ENCODE results near the gene HOMER1.
"Not testable (repeated sequence)": the region's sequence is repeated elsewhere in the genome, so short reads cannot be mapped to it uniquely, and the experiment has no call there.

The HOMER1 gene

GRCh38 chr5:79516986-79517385 is 3.1 kb upstream of the HOMER1 start:
- no peak for DNase-seq (ENCODE audit: low read depth)

- not testable (repeated sequence) for DNase-seq (ENCODE audit: low read depth)
Observed at GRCh38 chr5:79516331-79516730, 2.4 kb upstream of the HOMER1 start.

- peak; percentile 74 for DNase-seq (ENCODE audit: low read depth)
Observed at GRCh38 chr5:79514391-79515105, 614 bp upstream of the HOMER1 start.

GRCh38 chr5:79513308-79513703 is 628 bp downstream of the HOMER1 start:
- DNase-seq (ENCODE audit: low read depth) = peak; percentile 8

GRCh38 chr5:79512471-79513307 is 1.2 kb downstream of the HOMER1 start:
- DNase-seq (ENCODE audit: low read depth) = no peak

GRCh38 chr5:79512049-79512448 is 1.9 kb downstream of the HOMER1 start:
- DNase-seq (ENCODE audit: low read depth) = no peak

- DNase-seq (ENCODE audit: low read depth) = no peak
Observed at GRCh38 chr5:79510638-79511037, 3.3 kb downstream of the HOMER1 start.

GRCh38 chr5:79509244-79509885 is 4.6 kb downstream of the HOMER1 start:
- DNase-seq (ENCODE audit: low read depth) = no peak

- DNase-seq (ENCODE audit: low read depth) = no peak
Observed at GRCh38 chr5:79508794-79509193, 5.1 kb downstream of the HOMER1 start.

GRCh38 chr5:79508354-79508753 is 5.6 kb downstream of the HOMER1 start:
- DNase-seq (ENCODE audit: low read depth) = no peak

- no peak for DNase-seq (ENCODE audit: low read depth)
Observed at GRCh38 chr5:79507251-79508205, 6.4 kb downstream of the HOMER1 start.

- no peak for DNase-seq (ENCODE audit: low read depth)
Observed at GRCh38 chr5:79505138-79505537, 8.8 kb downstream of the HOMER1 start.

- no peak for DNase-seq (ENCODE audit: low read depth)
Observed at GRCh38 chr5:79503794-79504495, 10.0 kb downstream of the HOMER1 start.

GRCh38 chr5:79499640-79500273 is 14.2 kb downstream of the HOMER1 start:
- DNase-seq (ENCODE audit: low read depth) = no peak

- DNase-seq (ENCODE audit: low read depth) = no peak
Observed at GRCh38 chr5:79495311-79495710, 18.6 kb downstream of the HOMER1 start.

- no peak for DNase-seq (ENCODE audit: low read depth)
Observed at GRCh38 chr5:79493596-79494345, 20.2 kb downstream of the HOMER1 start.

- no peak for DNase-seq (ENCODE audit: low read depth)
Observed at GRCh38 chr5:79491690-79492317, 22.1 kb downstream of the HOMER1 start.

GRCh38 chr5:79490323-79490936 is 23.5 kb downstream of the HOMER1 start:
- no peak for DNase-seq (ENCODE audit: low read depth)

- no peak for DNase-seq (ENCODE audit: low read depth)
Observed at GRCh38 chr5:79489773-79490172, 24.2 kb downstream of the HOMER1 start.

Measured in stimulated activated CD8-positive, alpha-beta memory T cell treated with anti-CD3 and anti-CD28 coated beads, Interleukin-15, amount 100 ng/mL, for 1 hour (primary cell).